ENCODE results near the gene SH2D7. TPM values are rescaled to one million over a fixed set of nuclear protein-coding genes. Genes with fewer than 3 reads are reported as not detected.

SH2D7 gene
- total and polyA plus RNA-seq, 4 experiments from 2014 or later: not detected

- peak overlapping the region; percentile 86 to 98 (median 93) for H3K27ac Mint-ChIP-seq
- Histone ChIP-seq H3K4me3 (ENCODE audit: low read length in 2 of 2) (no peak overlapping the region), H3K36me3 (ENCODE audit: insufficient read depth, low read length) (peaks cover 6% of the 10 kb centered on the region), H3K27ac (ENCODE audit: low read depth, low read length) (peak overlapping the region; percentile 64), H3K4me1 (ENCODE audit: insufficient read depth, low read length) (peaks cover 100% of the 10 kb centered on the region), H3K27me3 (ENCODE audit: insufficient read depth, low read length) (no peaks in the 10 kb centered on the region), H3K9me3 (ENCODE audit: control insufficient read depth in 1 of 2, low read length in 2 of 2) (no peaks in the 10 kb centered on the region)
- intact Hi-C loops (cut with micrococcal nuclease): no loop called here
- H3K4me3 Mint-ChIP-seq: peak overlapping the region in 3 of 8 donors; percentile 75 to 90 (median 85)
- peaks cover 84 to 100% (median 93%) of the 10 kb centered on the region in 4 donors for H3K4me1 Mint-ChIP-seq
- no peak for DNase-seq
- POLR2A ChIA-PET (ENCODE audit: partially characterized antibody): interaction anchor here (1.5 to 32.5 kb wide), 4 partner anchors 12 to 383 kb away, joined by 4 to 984 read pairs (median 172); partner anchors contain the start of genes IREB2 and TBC1D2B
- CTCF ChIA-PET (ENCODE audit: partially characterized antibody): interaction anchor here (1.0 to 1.8 kb wide), 8 partner anchors 15 to 57 kb away, joined by 3 to 14 read pairs (median 4); partner anchors contain the start of gene TBC1D2B
- no peaks in the 10 kb centered on the region for H3K9me3 Mint-ChIP-seq
- H3K27me3 Mint-ChIP-seq: no peaks in the 10 kb centered on the region
- peaks cover 12 to 20% of the 10 kb centered on the region in 2 donors for H3K36me3 Mint-ChIP-seq
These were observed 37.8 kb upstream of the SH2D7 start for GRCh38 chr15:78054518-78054917.

DNA sequence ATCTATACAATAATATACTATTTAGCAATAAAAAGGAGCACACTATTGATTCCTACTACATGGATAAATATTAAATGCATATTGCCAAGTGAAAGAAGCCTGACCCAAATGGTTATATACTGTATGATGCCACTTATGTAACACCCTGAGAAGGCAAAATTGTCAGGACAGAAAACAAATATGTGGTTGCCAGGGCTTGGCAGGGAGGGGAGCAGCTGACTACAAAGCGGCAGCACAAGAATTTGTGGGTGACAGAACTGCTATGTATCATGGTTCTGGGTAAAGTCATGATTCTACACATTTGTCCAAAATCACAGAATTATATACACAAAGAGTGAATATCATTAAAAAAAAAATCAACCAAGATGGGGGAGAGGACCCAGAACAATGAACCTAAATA lies 37.4 kb upstream of the SH2D7 start:
- POLR2A ChIA-PET (ENCODE audit: partially characterized antibody): interaction anchor here (1.5 to 32.5 kb wide), 4 partner anchors 12 to 383 kb away, joined by 4 to 984 read pairs (median 172); partner anchors contain the start of genes IREB2 and TBC1D2B
- Mint-ChIP-seq H3K4me1 (peaks cover 84 to 100% (median 93%) of the 10 kb centered on the region in 4 donors), H3K27me3 (no peaks in the 10 kb centered on the region), H3K4me3 (peak overlapping the region in 7 of 8 donors; percentile 53 to 90 (median 82)), H3K27ac (peak overlapping the region; percentile 86 to 98 (median 93)), H3K36me3 (peaks cover 12 to 20% of the 10 kb centered on the region in 2 donors), H3K9me3 (no peaks in the 10 kb centered on the region)
- no peaks in the 10 kb centered on the region for H3K9me3 ChIP-seq (ENCODE audit: control insufficient read depth in 1 of 2, low read length in 2 of 2)
- H3K4me1 ChIP-seq (ENCODE audit: insufficient read depth, low read length): peaks cover 100% of the 10 kb centered on the region
- H3K36me3 ChIP-seq (ENCODE audit: insufficient read depth, low read length): peaks cover 6% of the 10 kb centered on the region
- CTCF ChIA-PET (ENCODE audit: partially characterized antibody): interaction anchor here (1.0 to 1.8 kb wide), 7 partner anchors 15 to 57 kb away, joined by 3 to 14 read pairs (median 5); partner anchors contain the start of gene TBC1D2B
- intact Hi-C loops (cut with micrococcal nuclease): no loop called here
- H3K27me3 ChIP-seq (ENCODE audit: insufficient read depth, low read length): no peaks in the 10 kb centered on the region
- peak overlapping the region; percentile 64 for H3K27ac ChIP-seq (ENCODE audit: low read depth, low read length)
- H3K4me3 ChIP-seq (ENCODE audit: low read length in 2 of 2): no peak overlapping the region
- peak in 4 of 5 donors; percentile 62 to 78 (median 68) for DNase-seq

DNA sequence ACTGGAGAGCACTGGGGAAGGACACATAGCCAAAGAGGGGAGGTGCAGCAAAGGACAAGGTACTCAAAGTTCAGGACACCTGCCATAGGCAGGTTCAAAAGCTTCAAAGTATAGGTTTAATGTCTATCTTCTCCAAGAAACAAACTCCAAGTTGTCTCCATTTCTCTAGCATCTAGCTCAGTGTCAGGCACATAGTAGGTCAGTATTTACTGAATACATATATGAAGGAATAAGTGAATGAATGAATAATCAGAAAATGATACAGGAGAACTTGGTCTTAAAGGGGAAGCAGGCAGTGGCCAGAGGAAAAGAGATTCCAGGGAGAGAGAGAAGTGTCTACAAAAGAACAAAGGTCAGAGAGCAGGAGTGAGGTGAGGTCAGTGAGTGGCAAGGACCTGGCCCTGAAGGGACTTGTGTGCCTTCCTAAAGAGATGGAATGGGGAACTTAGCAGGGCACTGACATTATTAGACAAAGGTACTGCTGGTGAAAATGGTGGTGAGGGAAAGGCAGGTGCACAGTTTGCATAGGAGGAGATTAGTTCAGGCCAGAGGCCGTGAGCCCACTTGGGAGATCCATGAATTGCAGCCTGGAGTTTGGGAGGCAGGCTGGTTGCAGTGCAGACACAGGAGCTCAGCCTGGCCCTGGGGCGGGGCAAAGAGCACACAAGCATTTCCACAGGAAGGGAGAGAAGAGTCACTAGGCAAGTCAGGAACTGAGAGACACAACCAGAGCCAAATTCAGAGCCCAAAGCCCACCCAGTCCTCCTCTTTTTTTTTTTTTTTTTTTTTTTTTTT lies 36.2 kb upstream of the SH2D7 start:
- peaks cover 100% of the 10 kb centered on the region for H3K4me1 ChIP-seq (ENCODE audit: insufficient read depth, low read length)
- CTCF ChIA-PET (ENCODE audit: partially characterized antibody): interaction anchor here (1.0 to 5.8 kb wide), 5 partner anchors 12 to 52 kb away, joined by 3 to 20 read pairs (median 12); no protein-coding TSS in a partner anchor
- peak overlapping the region; percentile 86 to 98 (median 93) for H3K27ac Mint-ChIP-seq
- H3K4me1 Mint-ChIP-seq: peaks cover 74 to 96% (median 87%) of the 10 kb centered on the region in 4 donors
- no peaks in the 10 kb centered on the region for H3K27me3 ChIP-seq (ENCODE audit: insufficient read depth, low read length)
- H3K9me3 Mint-ChIP-seq: no peaks in the 10 kb centered on the region
- H3K27me3 Mint-ChIP-seq: no peaks in the 10 kb centered on the region
- peaks cover 12 to 20% of the 10 kb centered on the region in 2 donors for H3K36me3 Mint-ChIP-seq
- no peaks in the 10 kb centered on the region for H3K9me3 ChIP-seq (ENCODE audit: control insufficient read depth in 1 of 2, low read length in 2 of 2)
- DNase-seq: peak in 1 of 5 donors; percentile 56
- H3K4me3 Mint-ChIP-seq: peak overlapping the region; percentile 53 to 90 (median 82)
- intact Hi-C loops (cut with micrococcal nuclease): no loop called here
- POLR2A ChIA-PET (ENCODE audit: partially characterized antibody): interaction anchor here (1.0 to 32.5 kb wide), 6 partner anchors 9 to 36 kb away, joined by 3 to 984 read pairs (median 30); partner anchors contain the start of gene TBC1D2B
- peak overlapping the region in 1 of 2 donors; percentile 26 for H3K4me3 ChIP-seq (ENCODE audit: low read length in 2 of 2)
- peak overlapping the region; percentile 64 for H3K27ac ChIP-seq (ENCODE audit: low read depth, low read length)
- peaks cover 6% of the 10 kb centered on the region for H3K36me3 ChIP-seq (ENCODE audit: insufficient read depth, low read length)

DNA sequence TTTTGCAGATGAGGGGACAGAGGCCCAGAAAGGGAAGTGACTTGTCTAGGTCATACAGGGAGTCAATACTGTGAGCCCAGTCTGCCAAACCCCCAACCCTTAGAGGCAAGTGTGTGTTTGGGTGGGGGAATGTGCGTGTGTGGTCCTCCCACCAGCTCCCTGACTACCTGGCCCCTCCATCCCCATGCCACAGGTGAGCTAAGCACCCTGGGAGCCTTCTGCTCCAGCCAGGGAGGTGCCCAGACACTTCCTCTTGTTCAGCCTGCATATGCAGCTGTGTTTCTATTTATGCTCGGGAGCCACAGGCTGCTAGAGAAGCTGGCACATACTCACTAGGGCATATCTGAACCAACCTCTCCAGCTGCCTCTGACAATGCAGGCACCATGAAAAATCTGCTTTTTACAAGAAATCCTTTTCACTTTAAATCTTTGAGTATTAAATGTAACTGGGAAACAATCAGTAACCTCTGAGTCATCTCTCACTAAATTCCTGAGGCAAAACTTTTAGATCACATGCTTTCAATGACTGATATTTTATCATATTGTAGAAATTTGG lies 35.6 kb upstream of the SH2D7 start:
- peaks cover 6% of the 10 kb centered on the region for H3K36me3 ChIP-seq (ENCODE audit: insufficient read depth, low read length)
- H3K27me3 ChIP-seq (ENCODE audit: insufficient read depth, low read length): no peaks in the 10 kb centered on the region
- peak in 2 of 5 donors; percentile 32 to 54 for DNase-seq
- H3K9me3 ChIP-seq (ENCODE audit: control insufficient read depth in 1 of 2, low read length in 2 of 2): no peaks in the 10 kb centered on the region
- H3K27ac ChIP-seq (ENCODE audit: low read depth, low read length): peak overlapping the region; percentile 64
- CTCF ChIA-PET (ENCODE audit: partially characterized antibody): interaction anchor here (0.7 to 5.8 kb wide), 9 partner anchors 9 to 97 kb away, joined by 3 to 20 read pairs (median 4); no protein-coding TSS in a partner anchor
- peak overlapping the region; percentile 31 to 90 (median 82) for H3K4me3 Mint-ChIP-seq
- no peaks in the 10 kb centered on the region for H3K9me3 Mint-ChIP-seq
- intact Hi-C loops (cut with micrococcal nuclease): loop anchor here (1.0 kb wide), 1 partner anchor 9 kb away; no protein-coding TSS in a partner anchor
- peaks cover 98% of the 10 kb centered on the region for H3K4me1 ChIP-seq (ENCODE audit: insufficient read depth, low read length)
- POLR2A ChIA-PET (ENCODE audit: partially characterized antibody): interaction anchor here (0.5 to 32.5 kb wide), 7 partner anchors 9 to 39 kb away, joined by 3 to 984 read pairs (median 17); partner anchors contain the start of gene TBC1D2B
- no peaks in the 10 kb centered on the region for H3K27me3 Mint-ChIP-seq
- peak overlapping the region in 1 of 2 donors; percentile 26 for H3K4me3 ChIP-seq (ENCODE audit: low read length in 2 of 2)
- H3K4me1 Mint-ChIP-seq: peaks cover 69 to 91% (median 81%) of the 10 kb centered on the region in 4 donors
- H3K36me3 Mint-ChIP-seq: peaks cover 12 to 20% of the 10 kb centered on the region in 2 donors
- peak overlapping the region; percentile 86 to 98 (median 93) for H3K27ac Mint-ChIP-seq

- intact Hi-C loops (cut with micrococcal nuclease): loop anchor here (1.0 kb wide), 1 partner anchor 7 kb away; no protein-coding TSS in a partner anchor
- Histone ChIP-seq H3K27ac (ENCODE audit: low read depth, low read length) (peak overlapping the region; percentile 64), H3K27me3 (ENCODE audit: insufficient read depth, low read length) (no peaks in the 10 kb centered on the region), H3K9me3 (ENCODE audit: control insufficient read depth in 1 of 2, low read length in 2 of 2) (no peaks in the 10 kb centered on the region), H3K4me1 (ENCODE audit: insufficient read depth, low read length) (peaks cover 98% of the 10 kb centered on the region), H3K36me3 (ENCODE audit: insufficient read depth, low read length) (peaks cover 6% of the 10 kb centered on the region), H3K4me3 (ENCODE audit: low read length in 2 of 2) (no peak overlapping the region)
- Mint-ChIP-seq H3K4me3 (peak overlapping the region in 3 of 8 donors; percentile 21 to 27 (median 24)), H3K36me3 (peaks cover 12% of the 10 kb centered on the region in 2 donors), H3K4me1 (peaks cover 67 to 87% (median 75%) of the 10 kb centered on the region in 4 donors), H3K9me3 (no peaks in the 10 kb centered on the region), H3K27ac (peak overlapping the region; percentile 86 to 98 (median 93)), H3K27me3 (no peaks in the 10 kb centered on the region)
- POLR2A ChIA-PET (ENCODE audit: partially characterized antibody): interaction anchor here (2.2 to 32.5 kb wide), 5 partner anchors 7 to 24 kb away, joined by 17 to 984 read pairs (median 75); partner anchors contain the start of gene TBC1D2B
- CTCF ChIA-PET (ENCODE audit: partially characterized antibody): interaction anchor here (1.1 to 5.8 kb wide), 8 partner anchors 8 to 50 kb away, joined by 3 to 20 read pairs (median 5); no protein-coding TSS in a partner anchor
- no peak for DNase-seq
These were observed 34.6 kb upstream of the SH2D7 start for GRCh38 chr15:78057803-78058202.

DNA sequence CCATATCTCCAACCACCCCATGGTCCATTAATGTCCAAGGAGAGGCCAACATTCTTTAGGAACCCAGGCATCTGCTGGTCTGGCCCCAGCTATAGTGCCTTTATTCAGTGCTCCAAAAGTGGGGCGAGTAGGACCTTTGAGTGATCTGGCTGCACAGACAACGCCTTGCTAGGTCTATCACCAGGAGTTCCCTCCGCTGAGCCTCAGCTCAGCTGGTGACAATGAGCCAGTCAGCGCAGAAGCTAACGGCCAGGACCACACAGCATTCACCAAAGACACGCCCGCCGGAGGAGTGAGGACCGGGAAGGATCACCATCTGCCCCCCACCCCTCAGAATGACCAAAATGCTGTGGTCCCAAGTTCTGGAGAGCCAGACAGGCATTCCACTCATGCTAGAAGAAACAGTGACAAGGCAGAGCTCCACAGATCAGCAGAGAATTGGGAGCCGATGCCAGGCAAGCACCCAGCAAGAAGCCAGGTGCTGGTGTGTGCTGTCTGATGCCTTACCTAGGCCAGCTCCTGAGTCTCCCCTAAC lies 33.9 kb upstream of the SH2D7 start:
- Mint-ChIP-seq H3K4me3 (peak overlapping the region in 7 of 8 donors; percentile 2 to 81 (median 48)), H3K4me1 (peaks cover 67 to 80% (median 72%) of the 10 kb centered on the region in 4 donors), H3K36me3 (peaks cover 6 to 10% of the 10 kb centered on the region in 2 donors), H3K27ac (peak overlapping the region; percentile 86 to 98 (median 93)), H3K27me3 (no peaks in the 10 kb centered on the region), H3K9me3 (no peaks in the 10 kb centered on the region)
- no peak for DNase-seq
- H3K36me3 ChIP-seq (ENCODE audit: insufficient read depth, low read length): peaks cover 5% of the 10 kb centered on the region
- ChIA-PET POLR2A (ENCODE audit: partially characterized antibody) (interaction anchor here (2.2 to 32.5 kb wide), 5 partner anchors 7 to 24 kb away, joined by 11 to 984 read pairs (median 75); partner anchors contain the start of gene TBC1D2B), CTCF (ENCODE audit: partially characterized antibody) (interaction anchor here (1.4 to 5.8 kb wide), 5 partner anchors 9 to 50 kb away, joined by 3 to 20 read pairs (median 7); no protein-coding TSS in a partner anchor)
- H3K27me3 ChIP-seq (ENCODE audit: insufficient read depth, low read length): no peaks in the 10 kb centered on the region
- no peak overlapping the region for H3K4me3 ChIP-seq (ENCODE audit: low read length in 2 of 2)
- H3K27ac ChIP-seq (ENCODE audit: low read depth, low read length): peak overlapping the region; percentile 64
- intact Hi-C loops (cut with micrococcal nuclease): no loop called here
- peaks cover 98% of the 10 kb centered on the region for H3K4me1 ChIP-seq (ENCODE audit: insufficient read depth, low read length)
- no peaks in the 10 kb centered on the region for H3K9me3 ChIP-seq (ENCODE audit: control insufficient read depth in 1 of 2, low read length in 2 of 2)

Measured in CD4-positive, alpha-beta memory T cell (primary cell).